Muscle of leg (tissue), 11 donors: ENCODE data around the gene WASF3. TPM values are rescaled to one million over a fixed set of nuclear protein-coding genes. Genes with fewer than 3 reads are reported as not detected.

Experiments used
- DNase-seq: peaks from one replicate; pipeline ENCODE4 v3.0.0; 2013
- H3K27ac ChIP-seq: one replicate; pipeline ENCODE4 v1.5.1; 2013; ENCODE audit warnings: mild to moderate bottlenecking, low read length, control low read depth
- H3K27me3 ChIP-seq: one replicate; pipeline ENCODE4 v1.6.1; 2013; ENCODE audit warnings: low read length; ENCODE audit not compliant: control insufficient read depth, insufficient read depth
- H3K36me3 ChIP-seq: one replicate; pipeline ENCODE4 v1.6.1; 2013; ENCODE audit warnings: low read length; ENCODE audit not compliant: control insufficient read depth, insufficient read depth
- H3K4me1 ChIP-seq: one replicate; pipeline ENCODE4 v1.6.1; 2013; ENCODE audit warnings: low read length; ENCODE audit not compliant: control insufficient read depth, insufficient read depth
- H3K4me3 ChIP-seq: one replicate; pipeline ENCODE4 v1.5.1; 2013; ENCODE audit warnings: low read length, control low read depth
- H3K9me3 ChIP-seq: replicated peaks from 2 replicates; pipeline ENCODE4 v1.6.1; 2013; ENCODE audit warnings: low read depth, low read length; ENCODE audit not compliant: control insufficient read depth
- WGBS: methylation state at CpG from one replicate; pipeline ENCODE4 v1.1.5; 2013; ENCODE audit warnings: missing lambda C conversion rate; ENCODE audit not compliant: insufficient coverage; 5-methylcytosine and 5-hydroxymethylcytosine counted together
- polyA plus RNA-seq, 8 donors: library from polyadenylated mRNA; unstranded; fragments of 120-200 nt; gene quantifications; one replicate each; pipeline versions ENCODE4 v1.2.1 to v1.2.3, GENCODE V29; 2013; ENCODE audit warnings: inconsistent platforms in 1 of 8, low replicate concordance in 1 of 8; ENCODE audit not compliant: insufficient read length in 8 of 8, insufficient read depth in 1 of 8
- total RNA-seq: library from RNA; stranded (reverse); fragments of 120-200 nt; gene quantifications from one replicate; pipeline ENCODE4 v1.2.4, GENCODE V29; 2013

WASF3 gene
- total and polyA plus RNA-seq, 9 donors, result 6.2 to 14.7 (median 12.0) TPM

- DNase-seq, result no peak
- H3K36me3 ChIP-seq, result no peaks in the 10 kb centered on the region
- peaks cover 9% of the 10 kb centered on the region for H3K9me3 ChIP-seq
- H3K27me3 ChIP-seq, result no peaks in the 10 kb centered on the region
- no CpG with 5 or more reads among the region's 1 CpG for WGBS
- H3K27ac ChIP-seq, result no peak overlapping the region
- no peaks in the 10 kb centered on the region for H3K4me1 ChIP-seq
- H3K4me3 ChIP-seq, result no peak overlapping the region
Measured at GRCh38 chr13:26599860-26600259, 42.4 kb downstream of the WASF3 start.

- no CpG with 5 or more reads among the region's 1 CpG for WGBS
- H3K36me3 ChIP-seq, result no peaks in the 10 kb centered on the region
- no peaks in the 10 kb centered on the region for H3K27me3 ChIP-seq
- no peaks in the 10 kb centered on the region for H3K4me1 ChIP-seq
- peaks cover 9% of the 10 kb centered on the region for H3K9me3 ChIP-seq
- no peak overlapping the region for H3K27ac ChIP-seq
- DNase-seq, result no peak
- no peak overlapping the region for H3K4me3 ChIP-seq
Measured at GRCh38 chr13:26600343-26600742, 42.9 kb downstream of the WASF3 start.

GRCh38 chr13:26601669-26602068, 44.2 kb downstream of the WASF3 start:
- no peaks in the 10 kb centered on the region for H3K36me3 ChIP-seq
- H3K4me1 ChIP-seq, result no peaks in the 10 kb centered on the region
- H3K27me3 ChIP-seq, result no peaks in the 10 kb centered on the region
- WGBS, result no CpG with 5 or more reads among the region's 2 CpGs
- H3K27ac ChIP-seq, result no peak overlapping the region
- DNase-seq, result peak; percentile 18
- no peak overlapping the region for H3K4me3 ChIP-seq
- peaks cover 3% of the 10 kb centered on the region for H3K9me3 ChIP-seq

- Histone ChIP-seq H3K9me3 (no peaks in the 10 kb centered on the region), H3K4me3 (no peak overlapping the region), H3K27me3 (no peaks in the 10 kb centered on the region), H3K36me3 (no peaks in the 10 kb centered on the region), H3K4me1 (no peaks in the 10 kb centered on the region), H3K27ac (no peak overlapping the region)
- no peak for DNase-seq
- 100% methylated on average over 1 of the region's 3 CpGs for WGBS
Measured at GRCh38 chr13:26602783-26603182, 45.3 kb downstream of the WASF3 start.

- no peak for DNase-seq
- H3K4me3 ChIP-seq, result no peak overlapping the region
- H3K27ac ChIP-seq, result no peak overlapping the region
- H3K27me3 ChIP-seq, result no peaks in the 10 kb centered on the region
- 67% methylated on average over 2 of the region's 3 CpGs for WGBS
- H3K4me1 ChIP-seq, result no peaks in the 10 kb centered on the region
- H3K9me3 ChIP-seq, result no peaks in the 10 kb centered on the region
- no peaks in the 10 kb centered on the region for H3K36me3 ChIP-seq
Measured at GRCh38 chr13:26604784-26605545, 47.5 kb downstream of the WASF3 start.

GRCh38 chr13:26605845-26606244, 48.4 kb downstream of the WASF3 start:
- no peak for DNase-seq
- Histone ChIP-seq H3K4me1 (no peaks in the 10 kb centered on the region), H3K9me3 (no peaks in the 10 kb centered on the region), H3K36me3 (no peaks in the 10 kb centered on the region), H3K4me3 (no peak overlapping the region), H3K27me3 (no peaks in the 10 kb centered on the region), H3K27ac (no peak overlapping the region)
- WGBS, result no CpG with 5 or more reads among the region's 2 CpGs

- Histone ChIP-seq H3K27me3 (no peaks in the 10 kb centered on the region), H3K4me1 (no peaks in the 10 kb centered on the region), H3K4me3 (no peak overlapping the region), H3K36me3 (no peaks in the 10 kb centered on the region), H3K27ac (no peak overlapping the region), H3K9me3 (no peaks in the 10 kb centered on the region)
- WGBS, result no CpG with 5 or more reads among the region's 4 CpGs
- DNase-seq, result no peak
Measured at GRCh38 chr13:26606631-26607030, 49.1 kb downstream of the WASF3 start.

GRCh38 chr13:26614721-26615120, 57.2 kb downstream of the WASF3 start:
- 96% methylated on average over 3 of the region's 5 CpGs for WGBS
- Histone ChIP-seq H3K27me3 (no peaks in the 10 kb centered on the region), H3K4me3 (no peak overlapping the region), H3K4me1 (no peaks in the 10 kb centered on the region), H3K9me3 (no peaks in the 10 kb centered on the region), H3K36me3 (no peaks in the 10 kb centered on the region), H3K27ac (no peak overlapping the region)
- DNase-seq, result no peak

GRCh38 chr13:26616126-26616525, 58.6 kb downstream of the WASF3 start:
- Histone ChIP-seq H3K36me3 (no peaks in the 10 kb centered on the region), H3K4me3 (no peak overlapping the region), H3K27me3 (no peaks in the 10 kb centered on the region), H3K9me3 (no peaks in the 10 kb centered on the region), H3K4me1 (no peaks in the 10 kb centered on the region), H3K27ac (no peak overlapping the region)
- no peak for DNase-seq
- WGBS, result no CpG with 5 or more reads among the region's 2 CpGs

- Histone ChIP-seq H3K27me3 (no peaks in the 10 kb centered on the region), H3K4me3 (no peak overlapping the region), H3K27ac (no peak overlapping the region), H3K9me3 (peaks cover 7% of the 10 kb centered on the region), H3K36me3 (no peaks in the 10 kb centered on the region), H3K4me1 (no peaks in the 10 kb centered on the region)
- WGBS, result no CpG with 5 or more reads among the region's 2 CpGs
- no peak for DNase-seq
Measured at GRCh38 chr13:26618726-26619125, 61.2 kb downstream of the WASF3 start.

GRCh38 chr13:26619358-26619757, 61.9 kb downstream of the WASF3 start:
- no peaks in the 10 kb centered on the region for H3K27me3 ChIP-seq
- no CpG with 5 or more reads among the region's 2 CpGs for WGBS
- H3K4me1 ChIP-seq, result no peaks in the 10 kb centered on the region
- no peak for DNase-seq
- H3K36me3 ChIP-seq, result no peaks in the 10 kb centered on the region
- no peak overlapping the region for H3K4me3 ChIP-seq
- no peak overlapping the region for H3K27ac ChIP-seq
- peaks cover 10% of the 10 kb centered on the region for H3K9me3 ChIP-seq
